WI38 (cell line): ENCODE data around the gene EHF.

Experiments
- H3K4me3 ChIP-seq: 2 replicates; pipeline ENCODE4 v1.5.1; 2011; ENCODE audit warnings: low read depth, mild to moderate bottlenecking, control low read depth, low read length
- TF ChIP-seq, protein P1 (sequence below): IDR thresholded peaks from 2 replicates; pipeline ENCODE4 v1.5.1; 2012; ENCODE audit warnings: low read depth, mild to moderate bottlenecking, control low read depth, low read length

Gene EHF

DNA sequence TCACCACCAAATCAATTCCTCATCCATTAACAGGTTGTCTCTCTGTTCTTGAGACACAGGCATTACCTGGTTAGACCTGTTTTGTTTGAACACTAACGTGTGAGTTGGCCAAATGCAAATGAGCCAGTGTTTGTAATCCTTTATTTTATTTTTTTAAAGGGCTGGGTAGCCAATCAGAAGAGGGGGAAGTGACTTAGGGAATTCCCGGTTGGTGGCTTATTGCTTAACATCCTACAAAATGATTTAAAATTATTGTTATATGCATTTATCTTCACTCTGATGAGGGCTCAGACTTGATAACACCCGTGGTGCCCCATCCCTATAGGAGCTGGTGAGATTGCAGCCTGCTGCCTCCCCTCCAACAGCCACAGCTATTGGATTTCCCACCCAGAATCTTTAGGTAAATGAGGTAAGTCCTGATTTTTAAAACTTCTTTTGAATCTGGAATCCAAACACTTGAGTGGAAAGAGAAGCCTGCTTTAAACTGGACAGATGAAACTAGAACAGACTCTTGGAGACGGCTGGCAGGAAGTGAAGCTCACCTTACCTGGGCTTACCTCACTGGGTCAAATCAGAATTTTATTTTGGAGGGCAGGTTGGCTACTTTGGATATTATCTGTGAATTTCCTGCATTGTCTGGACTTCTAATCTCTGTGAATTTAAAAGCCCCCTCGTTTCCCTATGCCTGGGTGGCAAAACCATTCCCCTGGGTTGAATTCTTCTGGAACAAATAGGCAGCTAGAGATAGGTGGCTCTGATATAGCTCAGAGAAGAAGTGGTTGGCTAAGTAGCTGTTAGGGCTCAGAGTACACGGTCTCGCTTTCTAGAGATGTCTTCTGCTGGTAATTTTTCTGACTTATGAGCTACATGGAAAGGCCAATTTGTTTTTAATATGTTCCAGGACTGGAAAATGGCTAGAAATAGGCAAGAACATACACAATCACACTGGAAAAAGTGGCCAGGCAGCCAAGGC is at the start of gene EHF:
EHF (plus strand) TSS at position 274 of the 973 bp plus-strand sequence. CDS start 21,538 bp downstream, outside the sequence.
- TF ChIP-seq, protein P1, sequence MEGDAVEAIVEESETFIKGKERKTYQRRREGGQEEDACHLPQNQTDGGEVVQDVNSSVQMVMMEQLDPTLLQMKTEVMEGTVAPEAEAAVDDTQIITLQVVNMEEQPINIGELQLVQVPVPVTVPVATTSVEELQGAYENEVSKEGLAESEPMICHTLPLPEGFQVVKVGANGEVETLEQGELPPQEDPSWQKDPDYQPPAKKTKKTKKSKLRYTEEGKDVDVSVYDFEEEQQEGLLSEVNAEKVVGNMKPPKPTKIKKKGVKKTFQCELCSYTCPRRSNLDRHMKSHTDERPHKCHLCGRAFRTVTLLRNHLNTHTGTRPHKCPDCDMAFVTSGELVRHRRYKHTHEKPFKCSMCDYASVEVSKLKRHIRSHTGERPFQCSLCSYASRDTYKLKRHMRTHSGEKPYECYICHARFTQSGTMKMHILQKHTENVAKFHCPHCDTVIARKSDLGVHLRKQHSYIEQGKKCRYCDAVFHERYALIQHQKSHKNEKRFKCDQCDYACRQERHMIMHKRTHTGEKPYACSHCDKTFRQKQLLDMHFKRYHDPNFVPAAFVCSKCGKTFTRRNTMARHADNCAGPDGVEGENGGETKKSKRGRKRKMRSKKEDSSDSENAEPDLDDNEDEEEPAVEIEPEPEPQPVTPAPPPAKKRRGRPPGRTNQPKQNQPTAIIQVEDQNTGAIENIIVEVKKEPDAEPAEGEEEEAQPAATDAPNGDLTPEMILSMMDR: no peak
- H3K4me3 ChIP-seq: no peak within 1 kb of the TSS

DNA sequence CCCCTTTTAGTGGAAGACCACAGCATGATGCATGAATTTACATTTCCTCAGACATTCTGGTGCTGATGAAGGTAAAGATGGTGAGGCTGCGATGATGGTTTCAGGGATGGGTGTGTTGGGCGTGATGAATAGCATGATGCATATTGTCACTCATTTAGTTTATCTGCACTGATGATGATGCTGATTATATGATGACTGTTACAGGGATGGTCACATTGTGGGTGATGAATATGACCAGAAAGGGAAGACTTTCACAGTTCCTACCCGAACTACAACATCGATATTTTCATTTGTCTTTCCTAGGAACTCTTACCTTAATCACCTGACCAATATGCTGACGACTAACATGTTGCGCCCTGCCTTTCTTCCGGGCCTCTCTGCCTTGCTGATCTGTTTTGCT is 47.4 kb upstream of the EHF start:
- TF ChIP-seq, protein P1: no peak
- no peak overlapping the region for H3K4me3 ChIP-seq

DNA sequence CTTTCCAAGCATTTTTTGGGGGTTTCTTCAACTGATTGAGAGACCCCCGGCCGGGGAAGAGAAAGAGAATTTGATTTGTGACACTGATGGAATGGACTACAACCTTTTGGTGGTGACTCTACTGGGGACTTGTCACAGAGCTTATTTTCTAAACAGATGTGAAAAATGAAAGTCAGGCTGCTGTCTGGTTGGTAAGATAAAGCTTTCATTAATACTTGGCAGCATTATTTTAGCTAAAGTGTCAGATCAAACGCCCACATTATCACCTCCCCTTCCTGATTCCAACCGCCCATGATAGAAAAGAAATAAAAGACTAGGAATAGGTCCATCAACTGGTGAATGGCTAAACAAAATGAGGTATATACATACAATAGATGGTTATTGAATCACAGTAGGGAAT is 45.6 kb upstream of the EHF start:
- H3K4me3 ChIP-seq: no peak overlapping the region
- TF ChIP-seq, protein P1: no peak

DNA sequence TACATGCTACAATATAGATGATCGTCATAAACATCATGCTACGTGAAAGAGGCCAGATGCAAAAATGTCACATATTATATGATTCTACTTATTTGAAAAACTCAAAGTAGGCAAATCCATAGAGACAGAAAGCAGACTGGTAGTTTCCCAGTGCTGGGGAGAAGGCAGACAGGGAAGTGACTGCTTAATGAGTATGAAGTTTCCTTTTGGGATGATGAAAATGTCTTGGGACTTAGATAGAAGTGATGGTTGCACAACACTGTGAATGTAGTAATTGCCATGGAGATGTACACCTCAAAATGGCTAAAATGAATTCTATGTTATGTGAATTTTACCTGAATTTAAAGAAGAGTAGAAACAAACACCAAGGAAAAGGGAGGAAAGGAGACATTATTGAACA is 45.2 kb upstream of the EHF start:
- TF ChIP-seq, protein P1: no peak
- H3K4me3 ChIP-seq: no peak overlapping the region

DNA sequence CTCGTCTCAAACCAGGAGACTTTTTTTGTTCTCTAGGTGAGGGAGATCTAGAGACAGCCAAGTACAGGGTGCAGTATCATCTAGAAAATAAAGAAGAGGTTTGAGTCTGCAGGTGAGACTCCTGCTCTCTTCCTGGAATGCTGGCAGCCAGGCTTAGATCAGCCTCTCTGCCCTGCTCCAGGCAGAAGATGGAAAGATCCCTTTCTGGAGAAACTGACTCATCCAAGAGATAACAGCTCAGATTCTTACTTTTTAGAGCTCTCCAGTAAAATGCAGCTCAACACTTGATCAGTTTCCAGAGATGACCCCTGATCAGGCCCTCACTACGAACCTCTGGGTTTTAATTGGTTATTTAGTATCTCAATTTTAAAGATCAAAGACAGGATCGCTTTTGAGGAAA is 44.6 kb upstream of the EHF start:
- TF ChIP-seq, protein P1: no peak

DNA sequence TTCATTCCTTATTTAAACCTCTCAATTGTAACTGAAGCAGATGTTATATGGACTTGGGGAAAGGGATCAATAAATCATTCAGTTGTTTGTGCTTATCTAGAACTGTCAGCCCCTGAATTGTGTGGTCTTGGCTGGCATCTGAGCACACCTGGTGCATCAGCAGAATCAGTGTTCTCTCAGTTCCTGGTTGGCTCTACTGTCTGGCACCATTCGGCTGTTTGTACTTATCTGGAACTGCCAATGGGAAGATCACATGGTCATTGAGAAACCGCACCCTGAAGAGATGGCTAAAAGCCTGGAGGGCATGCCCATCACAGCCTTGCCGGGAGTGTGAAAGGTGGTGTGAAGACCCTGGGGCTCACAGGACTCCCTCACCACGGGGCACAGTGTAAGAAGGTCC is 37.1 kb upstream of the EHF start:
- TF ChIP-seq, protein P1: no peak
- no peak overlapping the region for H3K4me3 ChIP-seq

More for the DNA sequence above, 44.6 kb upstream of the EHF start:
- no peak overlapping the region for H3K4me3 ChIP-seq

DNA sequence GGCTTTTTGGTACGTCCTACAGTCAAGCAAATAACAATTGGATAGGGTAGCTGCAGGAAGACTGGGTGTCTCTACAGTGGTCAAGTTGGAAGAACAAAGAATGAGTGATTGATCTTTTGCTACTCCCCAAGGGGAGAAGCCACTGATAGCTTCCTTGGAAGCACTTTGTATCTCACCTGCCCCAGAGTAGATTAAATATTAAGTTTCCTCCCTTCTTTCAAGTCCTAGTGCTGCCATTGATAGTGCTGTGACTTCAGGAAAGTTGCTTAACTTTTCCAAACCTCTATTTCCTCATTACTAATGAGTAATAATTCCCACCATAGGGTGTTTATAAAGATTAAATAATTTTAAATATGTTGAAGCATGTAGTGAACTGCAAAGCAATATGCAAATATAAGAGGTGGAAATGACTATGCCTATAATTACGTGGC is 35.6 kb upstream of the EHF start:
- TF ChIP-seq, protein P1: no peak
- no peak overlapping the region for H3K4me3 ChIP-seq
